Posterior vena cava (tissue), 2 donors: ENCODE data around the gene SNX9. TPM values are rescaled to one million over a fixed set of nuclear protein-coding genes. Genes with fewer than 3 reads are reported as not detected.
"Not testable (repeated sequence)": the region's sequence is repeated elsewhere in the genome, so short reads cannot be mapped to it uniquely, and the experiment has no call there.

Source experiments
- DNase-seq: peaks from one replicate; pipeline ENCODE4 v3.0.0-alpha.2; 2020; ENCODE audit warnings: low spot score
- intact Hi-C, 2 donors: fragments of 100-400 bp; cut with DNase I; formaldehyde crosslinking; loops; one replicate each; pipeline versions ENCODE4 v1.14.1 to v1.14.2; 2022 to 2023
- total RNA-seq, 2 donors: library from RNA; stranded (reverse); fragmentation: NEBNext Ultra II Directional; extraction: Animal tissue kit (Norgen Biotek cat#: 25700); gene quantifications; one replicate each; pipeline ENCODE4 v1.2.1, GENCODE V29; 2021
- donor health status: DM: yes; HTN: yes; CAD: no.
- donor health status: DM: yes; HTN: yes; CAD: no.

Gene SNX9
- total RNA-seq, 2 donors from 2014 or later = 82.2 to 103 TPM

DNA sequence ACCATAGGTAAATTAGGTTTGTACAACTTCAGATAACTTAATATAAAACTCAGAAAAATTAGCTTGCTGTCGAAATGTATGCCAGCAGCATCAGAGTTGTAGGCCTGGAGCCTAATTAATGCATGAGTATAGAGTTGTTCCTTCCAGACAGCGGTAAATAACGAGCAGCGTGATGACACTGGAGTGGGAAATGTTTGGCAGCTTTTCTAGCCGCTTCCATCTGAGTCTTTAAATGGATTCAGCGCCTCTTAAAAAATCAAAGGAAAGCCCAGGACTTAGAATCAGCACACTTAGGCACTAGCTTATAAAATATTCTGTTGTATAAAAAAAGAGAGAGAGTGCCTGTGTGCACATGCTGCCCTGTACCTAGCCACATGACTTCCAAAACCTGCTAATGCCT, 114.9 kb downstream of the SNX9 start:
- no peak for DNase-seq
- intact Hi-C loops = loop anchor here in 1 of 2 donors (10.0 kb wide), 1 partner anchor 137 kb away; no protein-coding TSS in a partner anchor

DNA sequence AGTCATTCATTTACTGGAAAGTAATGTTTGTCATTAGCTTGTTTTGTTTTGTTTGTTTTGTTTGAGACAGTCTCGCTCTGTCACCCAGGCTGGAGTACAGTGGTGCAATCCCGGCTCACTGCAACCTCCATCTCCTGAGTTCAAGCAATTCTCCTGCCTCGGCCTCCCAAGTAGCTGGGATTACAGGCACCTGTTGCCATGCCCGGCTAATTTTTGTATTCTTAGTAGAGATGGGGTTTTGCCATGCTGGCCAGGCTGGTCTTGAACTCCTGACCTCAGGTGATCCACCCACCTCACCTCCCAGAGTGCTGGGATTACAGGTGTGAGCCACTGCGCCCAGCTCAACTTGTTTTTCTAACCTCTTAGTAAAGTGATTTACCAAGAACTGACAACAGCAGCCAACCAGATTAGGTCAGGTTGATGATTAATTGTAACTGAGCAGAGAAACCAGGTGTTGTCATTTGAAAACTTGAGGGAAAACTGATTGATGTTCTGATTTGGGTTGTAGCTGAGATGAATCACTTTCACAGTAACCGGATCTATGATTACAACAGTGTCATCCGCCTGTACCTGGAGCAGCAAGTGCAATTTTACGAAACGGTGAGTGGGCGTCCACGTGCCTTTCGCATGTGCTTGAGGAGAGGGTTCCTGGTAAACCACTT, 117.5 kb downstream of the SNX9 start:
- intact Hi-C loops, DNase-seq: not testable (repeated sequence)

DNA sequence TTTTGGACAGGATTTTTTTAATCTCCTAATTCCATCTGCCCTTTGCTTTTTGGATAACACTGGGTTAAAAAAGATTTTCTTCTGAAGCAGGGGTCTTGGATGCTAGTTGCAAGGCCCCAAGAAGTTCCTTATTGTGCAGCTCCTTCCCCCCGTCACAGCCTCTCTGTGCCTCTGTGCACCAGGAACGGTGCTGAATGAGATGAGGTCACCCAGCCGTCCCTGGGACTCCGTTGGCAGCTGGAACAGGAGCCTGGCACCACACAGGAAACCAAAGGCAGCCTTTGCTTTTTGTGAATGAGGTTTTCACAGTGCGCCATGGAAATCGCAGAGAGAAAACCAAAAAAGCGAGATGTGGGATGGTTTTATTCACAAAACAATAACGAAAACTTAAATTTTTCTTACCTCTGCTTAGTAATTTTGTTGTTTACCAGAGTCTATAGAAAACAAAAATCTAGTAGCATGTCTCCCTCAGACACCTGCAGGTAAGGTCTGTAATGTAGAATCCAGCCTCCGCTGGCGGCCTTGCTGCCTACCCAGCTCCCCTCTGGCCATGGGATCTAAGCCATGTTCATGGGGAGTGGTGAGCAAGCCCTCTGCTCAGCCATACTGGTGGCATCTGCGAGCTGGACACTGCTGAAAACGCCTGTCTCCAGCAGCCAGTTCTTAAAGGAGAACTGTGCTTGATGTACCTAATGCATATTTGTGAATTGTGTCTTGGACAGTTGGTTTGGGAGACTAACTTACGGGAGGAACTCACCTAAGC, 118.2 kb downstream of the SNX9 start:
- intact Hi-C loops = no loop called here
- DNase-seq = no peak

DNA sequence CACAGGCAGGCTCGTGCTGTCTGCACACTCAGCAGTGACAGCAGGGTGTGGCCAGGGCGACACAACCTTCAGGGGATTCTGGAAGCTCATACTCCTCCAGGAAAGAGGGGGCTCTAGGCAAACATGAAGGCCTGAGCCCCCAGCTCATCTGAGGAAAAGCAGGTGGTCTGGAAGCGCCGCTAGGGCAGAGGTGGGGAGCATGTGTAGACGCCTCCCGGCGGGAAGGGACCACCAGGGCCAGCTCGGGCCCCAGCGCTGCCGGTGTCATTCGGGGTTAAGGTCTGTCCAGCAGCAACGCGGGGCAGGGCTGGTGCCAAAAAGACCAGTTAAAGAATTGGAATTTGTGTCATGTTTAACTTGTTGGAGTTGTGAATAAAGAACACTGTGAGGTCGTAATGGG, 119.3 kb downstream of the SNX9 start:
- intact Hi-C loops = no loop called here
- DNase-seq = no peak

DNA sequence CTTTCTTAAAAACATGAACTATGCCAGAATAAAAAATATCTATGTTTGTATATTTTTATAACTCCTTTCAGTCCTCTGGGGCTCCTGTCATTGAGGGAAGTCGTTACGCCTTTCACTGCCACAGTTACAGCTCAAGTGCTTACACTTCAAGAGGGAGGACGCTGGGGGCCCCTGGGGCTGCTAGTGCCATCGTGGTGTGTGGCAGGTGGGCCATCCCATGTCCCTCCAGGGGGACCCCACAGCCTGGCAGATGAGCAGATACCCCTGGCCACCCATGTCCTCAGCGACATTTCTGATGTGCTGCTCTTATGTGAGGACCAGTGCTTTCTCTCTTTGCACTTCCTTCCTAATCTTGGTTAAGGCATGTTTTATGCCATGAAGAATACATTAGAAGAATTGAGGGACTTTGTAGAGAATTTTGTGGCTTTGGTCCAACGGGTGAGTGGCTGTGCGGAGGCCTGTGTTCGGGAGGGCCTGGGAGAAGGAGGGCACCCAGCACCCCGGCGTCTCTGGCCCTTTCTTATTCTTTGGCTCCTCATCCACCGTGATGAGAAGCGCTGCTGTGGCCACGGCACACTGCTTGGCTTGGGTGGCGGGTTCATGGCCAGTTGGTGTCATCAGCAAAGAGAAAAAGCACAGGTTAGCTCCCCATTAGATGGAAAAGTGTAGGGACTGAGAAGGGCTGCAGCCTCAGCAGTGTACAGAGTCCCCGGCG, 120.4 kb downstream of the SNX9 start:
- intact Hi-C loops = no loop called here
- DNase-seq = no peak

DNA sequence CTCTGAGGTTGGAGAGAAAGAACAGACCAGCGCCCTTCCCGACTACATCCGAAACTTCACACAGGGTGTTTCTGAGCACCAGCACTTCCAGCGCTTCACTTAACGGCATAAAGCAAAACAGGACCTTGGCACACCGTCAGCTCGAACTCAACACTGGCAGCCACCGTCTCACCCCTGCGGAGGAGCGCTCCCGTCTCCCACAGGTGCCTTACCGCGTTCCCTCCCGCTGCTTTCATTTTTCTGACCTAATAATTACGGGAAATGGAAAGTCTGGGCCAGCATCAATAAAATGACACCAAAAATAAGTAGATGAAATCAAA, 120.9 kb downstream of the SNX9 start:
- intact Hi-C loops = no loop called here

DNA sequence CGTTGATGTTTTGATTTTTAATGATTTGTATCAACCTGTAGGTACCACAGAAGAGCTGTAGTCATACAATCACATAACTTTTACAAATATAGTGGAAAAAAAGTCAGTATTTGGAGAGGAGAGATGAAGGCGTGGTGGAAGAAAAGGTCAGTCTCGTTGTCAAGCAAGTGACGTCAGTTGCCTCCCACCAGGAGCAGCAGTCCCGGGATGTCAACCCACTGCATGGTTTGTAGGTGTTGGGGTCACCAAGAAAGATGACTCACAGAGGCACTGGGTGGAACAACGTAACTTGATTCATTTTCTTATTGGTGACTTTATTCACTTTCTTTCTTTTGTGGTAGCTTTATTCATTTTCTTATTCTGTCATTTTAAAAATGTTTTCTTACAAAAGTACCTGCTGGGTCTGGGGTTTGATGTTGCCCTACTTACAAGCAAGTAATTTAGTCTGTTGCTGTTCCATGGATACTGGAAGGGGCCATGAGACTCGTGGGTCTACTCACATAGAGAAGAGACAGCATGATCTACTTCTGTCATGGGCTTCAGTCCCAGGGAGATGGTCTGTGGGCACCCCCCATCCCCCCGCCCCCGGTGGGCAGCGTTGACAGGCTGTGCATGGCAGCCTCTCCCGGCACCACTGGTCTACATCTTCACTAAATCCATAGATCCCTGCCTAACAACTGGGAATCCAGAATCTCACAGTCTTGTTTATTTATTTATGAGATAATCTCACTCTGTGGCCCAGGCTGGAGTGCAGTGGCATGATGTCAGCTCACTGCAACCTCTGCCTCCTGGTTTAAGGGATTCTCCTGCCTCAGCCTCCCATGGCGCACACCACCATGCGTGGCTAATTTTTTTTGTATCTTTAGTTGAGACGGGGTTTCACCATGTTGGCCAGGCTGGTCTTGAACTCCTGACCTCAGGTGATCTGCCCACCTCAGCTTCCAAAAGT, 122.2 kb downstream of the SNX9 start:
- intact Hi-C loops = no loop called here
- DNase-seq = no peak

More for the DNA sequence above, 120.9 kb downstream of the SNX9 start:
- DNase-seq = no peak

DNA sequence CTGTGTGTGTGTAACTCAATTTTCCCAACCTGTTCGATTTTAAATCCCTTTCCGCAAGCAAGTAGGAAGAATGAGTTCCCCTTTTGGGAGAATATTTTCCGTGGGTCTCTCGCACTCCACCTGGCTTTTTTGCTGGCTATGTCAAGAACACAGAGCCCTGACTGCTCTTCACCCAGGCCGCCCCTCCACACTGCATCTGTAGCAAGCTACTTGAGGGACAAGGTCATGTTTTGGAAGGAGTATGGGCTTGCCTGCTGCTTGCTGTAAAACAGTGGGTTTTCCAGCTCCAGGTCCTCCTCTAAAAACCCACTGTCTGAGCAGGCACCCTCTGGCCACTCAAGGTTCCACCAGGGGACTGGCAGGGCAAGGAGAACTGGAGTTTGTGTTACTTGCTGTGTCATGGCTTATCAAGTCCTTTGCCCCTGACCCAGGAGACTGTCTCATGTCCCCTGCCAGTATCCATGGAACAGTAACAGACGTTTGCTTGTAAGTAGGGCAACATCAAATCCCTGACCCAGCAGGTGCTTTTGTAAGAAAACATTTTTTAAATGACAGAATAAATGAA, 123.1 kb downstream of the SNX9 start:
- intact Hi-C loops = no loop called here
- DNase-seq = no peak

DNA sequence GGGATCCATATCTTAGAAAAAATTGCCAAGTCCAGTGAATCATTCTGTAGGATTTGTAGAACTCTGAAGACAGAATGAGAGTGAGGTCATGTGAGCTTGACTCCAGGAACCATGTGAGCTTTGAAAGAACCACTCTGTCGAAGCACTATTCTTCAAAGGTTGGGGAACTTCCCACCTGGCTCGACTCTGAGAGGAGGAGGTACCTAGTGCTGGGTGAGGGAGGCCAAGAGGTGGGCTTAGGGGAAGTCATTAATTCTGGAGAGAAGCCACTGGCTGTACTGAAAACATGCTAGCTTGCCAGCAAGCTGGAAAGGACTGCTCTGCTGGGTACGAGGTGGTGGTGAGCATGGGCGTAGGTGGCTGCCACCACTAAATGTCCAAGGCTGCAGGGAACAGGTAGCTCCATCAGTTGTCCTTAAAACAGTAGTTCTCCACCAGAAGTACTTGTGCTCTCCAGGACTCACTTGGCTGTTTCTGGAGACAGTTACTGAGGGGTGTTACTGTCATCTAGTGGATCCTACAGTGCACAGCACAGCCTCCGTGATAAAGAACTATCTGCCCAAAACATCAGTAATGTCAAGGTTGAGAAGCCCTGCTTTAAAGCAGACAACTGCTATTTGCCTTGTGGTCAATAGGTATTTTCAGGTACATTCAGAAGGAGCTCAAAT, 124.0 kb downstream of the SNX9 start:
- intact Hi-C loops = no loop called here
- DNase-seq = no peak

DNA sequence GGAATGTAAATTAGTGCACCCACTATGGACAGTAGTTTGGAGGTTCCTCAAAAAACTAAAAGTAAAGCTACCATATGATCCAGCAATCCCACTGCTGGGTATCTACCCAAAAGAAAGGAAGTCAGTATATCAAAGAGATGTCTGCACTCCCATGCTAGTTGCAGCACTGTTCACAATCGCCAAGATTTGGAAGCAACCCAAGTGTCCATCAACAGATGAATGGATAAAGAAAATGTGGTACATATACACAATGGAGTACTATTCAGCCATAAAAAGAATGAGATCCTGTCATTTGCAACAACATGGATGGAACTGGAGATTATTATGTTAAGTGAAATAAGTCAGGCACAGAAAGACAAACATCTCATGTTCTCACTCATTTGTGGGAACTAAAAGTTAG, 127.9 kb downstream of the SNX9 start:
- intact Hi-C loops, DNase-seq: not testable (repeated sequence)

DNA sequence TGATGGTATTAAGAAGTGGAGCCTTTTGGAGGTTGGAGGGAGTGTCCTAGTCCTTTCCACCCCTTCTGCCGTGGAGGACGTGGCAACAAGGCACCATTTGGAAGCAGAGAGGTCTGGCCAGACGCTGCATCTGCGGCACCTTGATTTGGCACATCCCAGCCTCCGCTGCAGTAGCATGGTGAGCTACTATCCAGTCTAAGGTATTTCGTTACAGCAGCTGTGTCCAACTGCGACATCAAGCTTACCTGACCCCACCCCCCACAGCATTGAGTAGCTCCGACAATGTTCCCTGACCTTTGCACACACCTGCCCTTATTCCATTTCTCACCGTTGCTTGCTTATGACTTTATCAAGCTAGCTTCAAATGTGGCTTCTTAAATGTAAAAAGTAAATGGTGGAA, 128.8 kb downstream of the SNX9 start:
- no peak for DNase-seq

DNA sequence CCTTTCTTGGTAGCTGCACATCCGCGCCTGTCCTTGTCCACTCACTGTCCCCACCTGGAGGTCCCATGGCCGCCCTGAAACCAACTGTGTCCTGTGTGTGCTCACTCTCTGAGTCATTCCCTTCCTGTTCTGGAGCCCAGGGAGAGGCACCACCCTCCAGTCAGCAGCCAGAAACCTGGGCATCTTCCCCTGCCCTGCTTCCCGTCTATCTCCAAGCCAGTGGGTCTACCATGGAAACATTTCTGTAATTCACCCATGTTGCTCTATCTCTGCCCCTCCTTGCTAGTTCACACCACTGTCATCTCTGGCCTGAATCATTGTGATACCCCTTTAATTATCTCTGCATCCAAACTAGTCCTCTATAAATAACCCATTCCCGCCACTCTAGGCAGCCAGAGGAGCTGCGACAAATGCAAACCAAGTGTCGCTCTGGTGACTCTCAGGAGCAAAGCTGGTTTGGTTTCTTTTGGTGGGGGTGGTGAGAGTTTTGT, 129.9 kb downstream of the SNX9 start:
- intact Hi-C loops = no loop called here
- DNase-seq = no peak

More for the DNA sequence above, 128.8 kb downstream of the SNX9 start:
- intact Hi-C loops = no loop called here

DNA sequence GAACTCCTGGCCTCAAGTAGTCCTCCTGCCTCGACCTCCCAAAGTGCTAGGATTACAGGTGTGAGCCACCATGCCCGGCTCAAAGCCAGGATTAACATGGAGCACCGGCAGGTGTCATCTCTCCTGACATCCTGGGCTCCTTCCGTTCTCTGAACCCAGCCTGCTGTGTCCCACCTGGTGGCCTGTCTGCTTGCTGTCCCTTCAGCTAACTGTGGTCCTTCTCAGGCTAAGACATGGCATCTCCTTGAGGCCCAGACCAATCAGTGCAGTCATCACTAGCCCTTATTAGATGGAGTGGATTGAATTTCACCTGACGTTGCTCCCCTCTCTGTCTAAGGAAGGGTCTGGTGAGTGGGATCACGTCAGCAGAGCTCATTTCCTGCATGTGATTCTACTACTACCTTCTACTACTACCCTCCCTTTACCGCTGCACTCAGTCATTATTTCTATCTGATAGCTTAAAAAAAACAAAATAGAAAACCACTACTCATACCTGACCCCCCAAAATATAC, 130.6 kb downstream of the SNX9 start:
- intact Hi-C loops = no loop called here
- no peak for DNase-seq

DNA sequence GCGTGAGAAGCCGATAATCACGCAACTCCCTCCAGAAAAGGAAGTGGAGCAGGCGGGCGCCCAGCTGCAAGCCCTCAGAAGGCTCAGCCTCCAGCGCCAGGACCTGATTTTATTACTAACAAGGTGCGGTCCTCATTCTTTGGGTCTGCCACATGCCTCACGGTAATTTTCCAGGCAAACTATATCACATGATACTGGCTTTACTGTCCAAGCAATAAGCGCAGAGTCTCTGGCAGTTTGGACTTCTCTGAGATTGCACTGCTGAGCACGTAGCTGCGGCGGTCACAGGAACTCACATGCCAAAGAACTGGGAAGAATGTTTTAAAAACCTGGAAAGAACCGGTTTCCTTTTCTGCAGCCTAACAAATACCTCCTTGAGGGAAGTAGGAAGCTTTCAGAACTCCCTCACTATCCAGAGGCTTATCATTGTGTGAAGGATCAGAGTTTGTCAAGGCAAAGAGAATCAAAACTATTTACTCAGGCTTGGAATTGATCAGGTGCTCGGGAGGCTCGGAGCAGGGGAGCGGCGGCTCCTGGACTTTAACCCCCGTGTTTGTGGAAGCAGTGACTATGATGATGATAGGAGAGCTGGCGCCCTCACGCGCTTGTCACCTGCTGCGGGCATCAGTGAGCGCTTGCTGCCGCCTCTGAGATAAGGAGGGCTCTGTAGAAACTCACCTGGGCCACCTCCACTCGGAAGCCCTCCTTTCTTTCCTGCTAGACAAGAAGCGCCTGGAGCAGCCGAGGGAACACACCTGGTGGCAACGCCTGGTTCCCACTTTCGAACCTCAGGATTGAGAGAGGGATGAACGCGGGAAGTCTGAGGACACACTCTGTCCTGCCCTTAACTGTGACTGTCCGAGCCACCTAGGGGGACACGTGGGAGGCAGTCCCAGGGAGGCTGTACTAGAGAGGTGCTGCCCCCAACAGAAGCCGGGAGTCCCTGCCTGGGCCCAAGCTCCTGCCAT, 131.4 kb downstream of the SNX9 start:
- DNase-seq = no peak

DNA sequence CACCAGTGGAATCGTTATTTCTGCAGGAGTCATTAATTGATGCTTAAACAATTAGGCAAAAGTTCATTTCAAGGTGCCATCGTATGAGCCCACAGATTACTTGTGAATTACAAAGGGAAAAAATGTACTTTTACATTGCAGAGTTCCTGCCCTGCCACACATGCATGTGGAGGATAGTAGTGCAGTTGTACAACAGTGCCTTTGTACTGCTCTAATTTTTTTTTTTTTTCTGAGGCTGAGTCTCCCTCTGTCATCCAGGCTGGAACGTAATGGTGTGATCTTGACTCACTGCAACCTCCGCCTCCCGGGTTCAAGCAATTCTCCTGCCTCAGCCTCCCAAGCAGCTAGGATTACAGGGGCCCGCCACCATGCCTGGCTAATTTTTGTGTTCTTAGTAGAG, 132.6 kb downstream of the SNX9 start:
- intact Hi-C loops = no loop called here
- no peak for DNase-seq

More for the DNA sequence above, 131.4 kb downstream of the SNX9 start:
- intact Hi-C loops = no loop called here

DNA sequence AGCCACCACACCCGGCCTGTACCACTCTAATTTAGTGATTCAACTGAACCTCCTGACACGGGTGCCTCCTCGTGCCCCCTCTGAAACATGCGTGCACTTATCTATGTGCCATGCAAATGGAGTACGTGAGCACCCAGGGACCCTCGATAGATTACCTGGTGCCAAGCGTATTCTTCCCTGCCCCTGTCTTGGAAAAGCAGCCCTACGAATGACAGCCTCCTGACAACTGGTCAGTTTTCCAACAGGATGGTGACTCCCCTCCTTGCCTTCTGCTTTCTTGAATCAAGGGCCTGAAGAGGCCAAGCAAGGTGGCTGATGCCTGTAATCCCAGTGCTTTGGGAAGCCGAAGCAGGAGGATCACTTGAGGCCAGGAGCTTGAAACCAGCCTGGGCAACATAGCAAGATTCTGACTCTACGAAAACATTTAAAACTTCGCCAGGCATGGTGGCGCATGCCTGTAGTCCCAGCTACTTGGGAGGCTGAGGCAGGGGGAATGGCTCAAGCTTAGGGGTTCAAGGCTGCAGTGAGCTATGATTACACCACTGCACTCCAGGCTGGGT, 133.2 kb downstream of the SNX9 start:
- intact Hi-C loops = no loop called here
- DNase-seq = no peak
